GDM1 (cell line): ENCODE results near the gene CATSPERD.
"Not testable (repeated sequence)": the region's sequence is repeated elsewhere in the genome, so short reads cannot be mapped to it uniquely, and the experiment has no call there.

Source experiments
- DNase-seq: peaks from one replicate; lab custom pipeline; 2025; lab: John Stamatoyannopoulos, UW

The CATSPERD gene

DNA sequence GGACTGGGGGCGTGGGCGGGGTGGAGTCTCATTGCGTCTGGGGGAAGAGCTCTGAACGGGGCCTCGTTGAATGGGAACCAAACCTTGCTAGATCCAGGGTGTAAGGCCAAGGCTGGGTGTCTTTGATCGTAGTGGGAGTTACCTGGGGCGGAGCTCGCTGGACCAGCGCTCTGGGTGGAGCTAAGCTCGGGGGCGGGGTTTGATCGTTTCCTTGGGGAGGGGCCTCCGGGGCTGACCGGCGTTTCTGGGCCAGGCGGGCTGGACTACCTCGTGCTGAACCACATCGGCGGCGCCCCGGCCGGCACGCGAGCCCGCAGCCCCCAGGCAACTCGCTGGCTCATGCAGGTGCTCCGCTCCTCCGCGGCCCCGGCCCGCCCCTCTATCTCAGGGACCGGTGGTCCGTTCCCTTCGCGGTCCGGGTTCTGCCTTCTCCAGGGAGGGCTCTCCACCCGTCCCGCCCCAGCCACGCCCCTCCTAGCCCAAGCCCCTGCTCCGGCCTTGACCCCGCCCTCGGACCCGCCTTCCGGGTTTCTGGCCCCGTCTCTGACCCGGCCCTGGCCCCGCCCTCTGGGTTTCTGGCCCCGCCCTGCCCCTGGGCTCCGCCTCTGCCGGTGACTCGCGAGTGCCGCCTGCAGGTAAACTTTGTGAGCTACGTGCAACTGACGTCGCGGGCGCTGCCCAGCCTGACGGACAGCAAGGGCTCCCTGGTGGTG, 33.6 kb upstream of the CATSPERD start:
- DNase-seq, result peak; percentile 93

DNA sequence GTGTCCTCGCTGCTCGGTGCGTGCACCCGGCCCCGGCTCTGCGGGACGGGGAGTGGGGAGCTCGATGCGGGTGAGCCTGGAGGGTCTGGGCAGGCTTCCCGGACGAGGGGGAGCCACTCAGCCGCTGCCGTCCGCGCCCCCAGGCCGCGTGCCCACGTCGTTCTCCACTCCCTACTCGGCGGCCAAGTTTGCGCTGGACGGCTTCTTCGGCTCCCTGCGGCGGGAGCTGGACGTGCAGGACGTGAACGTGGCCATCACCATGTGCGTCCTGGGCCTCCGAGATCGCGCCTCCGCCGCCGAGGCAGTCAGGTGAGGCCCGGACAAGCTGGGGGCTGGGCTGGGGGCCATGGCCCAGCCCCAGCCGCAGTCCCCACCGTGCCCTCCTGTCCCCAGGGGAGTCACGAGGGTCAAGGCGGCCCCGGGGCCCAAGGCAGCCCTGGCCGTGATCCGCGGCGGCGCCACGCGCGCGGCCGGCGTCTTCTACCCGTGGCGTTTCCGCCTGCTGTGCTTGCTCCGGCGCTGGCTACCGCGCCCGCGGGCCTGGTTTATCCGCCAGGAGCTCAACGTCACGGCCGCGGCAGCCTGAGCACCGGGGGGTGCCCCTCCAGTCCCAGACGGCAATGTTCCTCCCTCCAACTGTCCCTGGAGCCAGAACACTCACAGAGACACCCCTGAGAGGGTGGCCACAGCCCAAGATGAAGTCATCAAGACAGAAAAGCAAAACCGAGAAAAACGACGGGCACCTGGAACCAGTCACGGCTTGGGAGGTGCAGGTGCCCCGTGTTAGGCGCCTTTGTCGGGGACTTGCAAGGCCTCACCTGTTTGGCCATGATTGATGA, 32.9 kb upstream of the CATSPERD start:
- DNase-seq, result no peak

DNA sequence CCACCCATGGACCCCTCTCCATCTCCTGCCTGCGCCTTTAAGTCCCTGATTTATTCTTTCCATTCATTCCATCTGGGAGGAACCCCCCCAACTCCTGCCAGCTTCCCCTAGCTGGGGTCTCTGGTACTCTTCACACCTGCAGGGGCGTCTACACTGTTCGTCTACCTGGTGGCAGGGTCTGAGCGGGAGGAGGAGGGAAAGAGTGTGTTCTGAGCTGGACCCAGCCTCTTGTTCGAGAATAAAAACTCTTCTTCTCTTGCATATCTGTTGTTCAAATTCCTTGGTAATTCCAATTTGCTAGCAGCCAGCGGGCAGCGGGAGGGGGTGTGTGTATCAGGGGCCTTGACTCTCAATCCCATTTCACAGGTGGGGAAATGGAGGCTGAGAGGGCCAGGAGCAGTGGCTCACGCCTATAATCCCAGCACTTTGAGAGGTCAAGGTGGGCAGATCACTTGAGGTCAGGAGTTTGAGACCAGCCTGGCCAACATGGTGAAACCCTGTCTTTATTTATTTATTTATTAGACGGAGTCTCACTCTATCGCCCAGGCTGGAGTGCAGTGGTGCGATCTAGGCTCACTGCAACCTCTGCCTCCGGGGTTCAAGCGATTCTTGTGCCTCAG, 32.1 kb upstream of the CATSPERD start:
- DNase-seq, result not testable (repeated sequence)

DNA sequence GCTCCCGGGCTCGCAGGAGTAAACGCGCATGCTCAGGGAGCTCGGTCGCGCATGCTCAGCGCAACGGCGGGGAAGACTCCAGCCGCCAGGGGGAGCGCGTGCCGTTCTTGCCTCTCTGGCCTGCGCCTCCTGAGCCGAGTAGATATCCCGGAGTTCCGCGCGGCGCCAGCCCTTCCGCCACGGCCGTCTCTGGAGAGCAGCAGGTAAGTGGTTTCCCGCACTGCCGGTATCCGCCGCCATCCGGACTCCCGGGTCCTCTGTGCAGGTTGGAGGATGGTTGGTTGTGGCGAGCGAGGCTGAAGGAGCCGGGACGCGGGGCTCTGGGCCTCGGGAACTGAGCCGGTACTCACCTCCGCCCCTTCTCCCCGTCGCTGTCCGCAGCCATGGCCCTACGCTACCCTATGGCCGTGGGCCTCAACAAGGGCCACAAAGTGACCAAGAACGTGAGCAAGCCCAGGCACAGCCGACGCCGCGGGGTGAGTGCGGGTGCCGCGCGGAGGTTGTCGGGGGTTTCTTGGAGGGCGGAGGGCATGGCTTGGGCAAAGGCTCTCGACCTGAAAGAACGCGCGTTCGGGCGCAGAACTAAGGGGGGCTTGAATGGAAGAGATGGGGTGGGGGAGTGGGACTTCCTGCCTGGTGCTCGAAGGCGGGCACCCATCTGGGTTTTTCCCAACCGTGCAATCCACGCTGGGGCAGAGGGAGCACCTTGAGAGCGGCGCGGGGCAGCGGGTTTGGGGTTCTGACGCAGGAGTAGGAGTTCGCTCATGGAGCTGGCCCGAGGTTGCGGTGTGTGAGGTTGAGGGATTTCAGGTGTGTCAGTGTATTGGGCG, 30.1 kb upstream of the CATSPERD start, which contains the start of gene RPL36:
Gene RPL36 (plus strand): TSS at position 171 of the 830 bp plus-strand sequence. CDS start 213 bp downstream, at position 384.
- peak; percentile 97 for DNase-seq

DNA sequence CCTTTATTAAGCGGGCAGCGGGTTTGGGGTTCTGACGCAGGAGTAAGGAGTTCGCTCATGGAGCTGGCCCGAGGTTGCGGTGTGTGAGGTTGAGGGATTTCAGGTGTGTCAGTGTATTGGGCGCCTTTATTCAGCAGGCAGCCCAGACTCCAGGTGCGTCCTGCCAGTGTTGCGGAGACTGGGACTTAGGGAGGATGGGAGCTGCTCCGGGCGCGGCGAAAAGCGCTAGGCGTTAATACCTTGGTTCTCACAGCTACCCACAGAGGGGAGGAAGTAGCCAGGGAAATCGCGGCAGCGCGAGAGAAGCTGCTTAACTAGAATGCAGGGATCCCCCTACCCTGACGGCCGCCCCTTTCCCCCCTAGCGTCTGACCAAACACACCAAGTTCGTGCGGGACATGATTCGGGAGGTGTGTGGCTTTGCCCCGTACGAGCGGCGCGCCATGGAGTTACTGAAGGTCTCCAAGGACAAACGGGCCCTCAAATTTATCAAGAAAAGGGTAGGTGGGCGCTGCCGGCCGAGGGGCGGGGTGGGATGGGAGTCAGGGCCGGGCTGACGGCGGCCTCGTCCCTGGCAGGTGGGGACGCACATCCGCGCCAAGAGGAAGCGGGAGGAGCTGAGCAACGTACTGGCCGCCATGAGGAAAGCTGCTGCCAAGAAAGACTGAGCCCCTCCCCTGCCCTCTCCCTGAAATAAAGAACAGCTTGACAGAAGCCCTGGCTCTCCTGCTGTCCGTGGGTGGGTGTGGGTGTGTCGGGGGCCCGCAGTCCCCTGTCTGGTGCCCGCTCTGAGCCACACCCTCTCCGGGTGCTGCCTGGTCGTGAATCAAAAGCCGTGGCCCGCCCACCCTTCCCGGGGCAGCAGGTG, 29.2 kb upstream of the CATSPERD start:
- no peak for DNase-seq

DNA sequence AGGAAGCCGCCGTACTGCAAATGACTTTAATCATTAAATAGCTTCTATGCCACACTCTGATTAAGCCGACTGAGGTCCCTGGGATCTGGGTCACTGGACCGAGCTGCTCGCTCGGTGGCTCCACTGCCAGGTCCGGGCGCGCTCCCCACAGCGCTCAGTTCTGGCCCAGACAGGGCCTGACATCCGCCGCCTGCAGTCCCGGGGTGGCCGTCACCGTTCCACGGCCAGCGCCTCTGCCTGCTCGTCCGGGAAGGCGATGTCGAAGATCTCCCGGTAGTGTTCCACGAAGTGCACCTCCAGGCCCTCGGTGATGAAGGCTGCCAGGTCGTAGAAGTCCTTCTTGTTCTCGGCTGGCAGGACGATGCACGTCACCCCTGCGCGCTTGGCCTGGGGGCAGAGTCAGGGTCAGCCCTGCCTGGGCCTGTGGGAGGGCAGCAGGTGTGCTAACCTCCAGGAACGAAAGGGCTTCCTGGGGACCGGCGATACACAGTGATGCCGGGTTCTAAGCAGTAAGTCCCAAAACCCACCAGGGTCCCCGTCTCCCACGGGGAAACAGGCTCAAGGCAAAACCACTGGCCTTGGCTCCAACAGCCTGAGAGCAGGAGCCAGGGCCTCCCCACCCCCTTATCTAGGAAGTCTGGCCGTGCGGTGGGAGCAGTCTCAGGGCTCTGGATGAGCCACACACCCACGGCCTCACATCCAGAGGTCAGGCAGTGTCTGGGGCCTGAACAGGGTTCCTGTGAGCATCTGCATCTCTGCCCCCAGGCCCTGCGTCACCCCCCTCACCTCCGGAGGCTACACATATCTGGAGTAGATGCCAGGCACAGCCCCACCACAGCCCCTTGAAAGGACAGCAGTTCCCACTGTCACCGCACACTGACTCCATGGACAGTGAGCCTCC, 28.4 kb upstream of the CATSPERD start:
- no peak for DNase-seq

DNA sequence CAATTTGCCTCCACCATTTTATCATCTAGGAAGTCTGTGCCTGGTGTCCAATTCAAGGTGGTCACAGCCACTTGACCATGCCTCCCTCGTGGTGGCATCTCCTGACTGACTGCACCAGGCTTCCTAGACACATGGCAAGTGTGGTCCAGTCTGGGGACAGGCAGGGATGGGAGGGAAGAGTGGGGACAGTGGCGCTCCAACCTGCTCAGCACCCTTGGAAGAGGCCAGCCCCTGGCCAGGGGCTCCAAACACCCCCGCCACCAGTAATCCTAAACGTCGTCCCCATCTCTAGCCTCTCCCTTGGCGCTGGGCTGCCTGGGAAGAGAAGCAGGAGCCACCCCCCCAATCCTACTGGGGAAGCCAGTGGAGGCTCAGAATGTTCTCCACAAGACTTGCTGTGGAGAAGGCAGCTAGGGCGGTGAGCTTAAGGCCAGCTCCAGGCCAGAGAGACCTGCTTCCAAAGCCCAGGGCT, 27.7 kb upstream of the CATSPERD start:
- no peak for DNase-seq

DNA sequence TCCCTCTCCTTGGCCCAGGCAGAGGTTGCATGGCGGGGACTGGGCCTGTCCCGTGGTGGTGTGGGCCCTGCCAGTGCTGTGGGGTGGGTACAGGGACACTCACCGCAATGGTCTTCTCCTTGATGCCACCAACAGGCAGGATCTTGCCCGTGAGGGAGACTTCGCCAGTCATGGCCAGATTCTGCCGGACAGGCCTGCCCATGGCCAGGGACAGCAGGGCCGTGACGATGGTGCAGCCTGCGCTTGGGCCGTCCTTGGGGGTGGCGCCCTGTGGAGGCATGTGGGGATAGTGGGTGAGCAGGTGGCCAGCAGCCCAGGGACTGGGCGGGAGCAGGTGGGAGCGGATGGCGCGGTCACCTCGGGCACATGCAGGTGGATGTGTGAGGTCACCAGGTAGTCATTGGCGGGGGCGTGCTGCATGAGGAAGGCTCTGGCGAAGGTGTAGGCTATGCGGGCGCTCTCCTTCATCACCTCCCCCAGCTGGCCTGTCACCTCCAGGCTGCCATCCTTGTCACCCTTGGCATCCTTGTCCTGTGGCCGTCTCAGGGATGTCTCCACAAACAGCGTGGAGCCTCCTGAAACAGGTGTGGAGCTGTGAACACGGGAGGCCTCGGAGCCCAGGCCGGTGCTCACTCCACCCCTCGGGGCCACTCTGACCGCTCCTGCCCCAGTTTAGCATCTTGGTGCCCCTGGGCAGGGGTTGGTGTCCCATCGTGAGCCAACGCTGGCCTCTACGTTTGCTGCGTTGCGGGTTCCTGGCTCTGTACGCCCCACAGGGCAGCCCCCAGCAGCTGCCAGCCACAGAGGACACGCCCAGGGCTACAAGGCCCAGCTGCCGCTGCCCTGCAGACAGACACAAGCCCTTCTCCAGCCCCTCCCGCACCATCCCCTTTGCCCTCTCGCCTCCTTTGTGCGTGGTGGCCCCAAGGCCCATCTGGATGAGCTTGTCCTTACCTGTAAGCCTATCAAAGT, 27.0 kb upstream of the CATSPERD start:
- no peak for DNase-seq

DNA sequence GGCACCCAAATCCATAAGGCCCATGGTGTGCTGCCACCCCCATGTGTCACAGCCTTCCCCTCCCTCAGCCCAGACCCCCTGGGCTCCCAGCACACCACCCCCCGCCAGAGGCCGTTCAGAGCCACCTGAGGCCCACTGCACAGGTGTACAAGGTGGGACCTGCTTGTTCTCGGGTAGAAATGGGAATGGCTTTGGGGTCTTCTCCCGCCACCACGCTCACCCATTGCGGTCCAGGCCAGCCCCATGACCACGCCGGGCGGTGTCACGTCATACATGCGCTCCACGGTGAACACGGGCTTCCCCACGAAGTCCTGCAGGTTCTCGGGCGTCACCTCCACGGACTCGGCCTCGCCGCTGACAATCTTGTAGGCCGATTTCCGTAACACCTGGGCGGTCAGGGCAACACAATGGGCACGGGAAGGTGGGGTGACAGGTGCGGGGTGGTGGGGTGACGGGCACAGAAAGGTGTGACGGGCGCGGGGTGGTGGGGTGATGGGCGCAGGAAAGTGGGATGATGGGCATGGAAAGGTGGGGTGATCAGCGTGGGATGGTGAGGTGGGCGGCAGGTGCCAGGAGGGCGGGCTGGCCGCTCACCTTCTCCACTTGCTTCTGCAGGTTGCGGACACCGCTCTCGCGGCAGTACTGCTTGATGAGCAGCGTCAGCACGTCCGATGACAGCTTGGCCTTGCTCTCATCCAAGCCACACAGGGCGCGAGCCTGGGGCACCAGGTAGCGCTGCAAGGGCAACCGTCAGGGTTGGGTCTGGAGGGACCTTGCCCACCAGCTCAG, 26.1 kb upstream of the CATSPERD start:
- DNase-seq, result no peak

DNA sequence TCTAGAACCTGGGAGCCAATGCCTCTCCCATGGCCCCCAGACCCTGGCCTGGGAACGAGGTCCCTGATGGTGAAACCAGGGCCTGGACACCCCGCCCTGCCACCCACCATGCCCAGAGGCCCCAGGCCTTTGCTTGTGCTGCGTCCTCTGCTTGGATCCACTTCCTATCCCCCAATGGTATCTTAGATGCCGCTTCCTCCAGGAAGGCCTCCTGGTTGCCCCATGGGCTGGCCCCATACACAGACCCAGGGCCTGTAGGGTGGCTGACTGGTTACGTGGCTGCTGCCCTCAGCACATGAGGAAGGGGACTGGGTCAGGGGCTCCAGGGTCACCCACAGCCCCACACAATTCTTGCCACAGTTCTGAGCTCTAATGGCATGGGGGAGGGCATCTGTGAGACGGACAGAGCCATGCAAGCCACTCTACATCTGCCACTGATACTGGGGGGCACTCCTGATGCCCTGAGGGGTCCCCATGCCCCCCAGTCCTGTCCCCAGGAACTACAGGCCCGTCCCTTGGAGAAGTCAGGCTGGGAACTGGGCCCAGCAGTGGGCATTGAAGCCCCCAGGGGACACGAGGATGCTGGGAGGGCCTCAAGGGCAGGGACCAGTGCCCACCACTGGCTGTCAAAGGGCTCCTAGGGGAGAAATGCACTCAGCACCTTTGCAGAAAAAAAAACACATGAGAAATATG, 25.3 kb upstream of the CATSPERD start:
- no peak for DNase-seq

DNA sequence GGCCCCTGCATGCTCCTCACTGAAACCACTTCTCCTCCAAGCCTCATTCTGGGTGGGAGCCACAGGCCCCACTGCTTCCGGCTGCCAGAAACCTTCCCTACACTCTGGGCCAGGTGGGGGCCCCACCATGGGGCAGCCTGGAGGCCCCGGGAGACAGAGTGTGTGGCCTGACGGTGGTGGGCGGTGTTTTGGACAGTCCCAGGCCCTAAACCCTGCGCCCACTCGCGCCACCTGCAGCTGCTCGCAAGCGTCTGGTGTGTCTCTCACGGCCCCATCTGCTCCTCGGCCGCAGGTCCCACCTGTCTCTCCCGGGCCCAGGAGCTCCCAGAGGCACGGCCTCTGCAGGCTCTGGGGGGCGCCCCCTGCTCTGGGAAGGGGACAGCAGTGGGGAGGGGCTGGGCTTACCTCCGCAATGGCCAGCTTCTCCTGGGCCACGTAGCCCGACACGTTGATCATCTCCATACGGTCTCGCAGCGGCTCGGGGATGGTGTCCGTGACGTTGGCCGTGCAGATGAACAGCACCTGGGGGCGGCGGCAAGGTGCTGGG, 24.7 kb upstream of the CATSPERD start:
- DNase-seq, result no peak

DNA sequence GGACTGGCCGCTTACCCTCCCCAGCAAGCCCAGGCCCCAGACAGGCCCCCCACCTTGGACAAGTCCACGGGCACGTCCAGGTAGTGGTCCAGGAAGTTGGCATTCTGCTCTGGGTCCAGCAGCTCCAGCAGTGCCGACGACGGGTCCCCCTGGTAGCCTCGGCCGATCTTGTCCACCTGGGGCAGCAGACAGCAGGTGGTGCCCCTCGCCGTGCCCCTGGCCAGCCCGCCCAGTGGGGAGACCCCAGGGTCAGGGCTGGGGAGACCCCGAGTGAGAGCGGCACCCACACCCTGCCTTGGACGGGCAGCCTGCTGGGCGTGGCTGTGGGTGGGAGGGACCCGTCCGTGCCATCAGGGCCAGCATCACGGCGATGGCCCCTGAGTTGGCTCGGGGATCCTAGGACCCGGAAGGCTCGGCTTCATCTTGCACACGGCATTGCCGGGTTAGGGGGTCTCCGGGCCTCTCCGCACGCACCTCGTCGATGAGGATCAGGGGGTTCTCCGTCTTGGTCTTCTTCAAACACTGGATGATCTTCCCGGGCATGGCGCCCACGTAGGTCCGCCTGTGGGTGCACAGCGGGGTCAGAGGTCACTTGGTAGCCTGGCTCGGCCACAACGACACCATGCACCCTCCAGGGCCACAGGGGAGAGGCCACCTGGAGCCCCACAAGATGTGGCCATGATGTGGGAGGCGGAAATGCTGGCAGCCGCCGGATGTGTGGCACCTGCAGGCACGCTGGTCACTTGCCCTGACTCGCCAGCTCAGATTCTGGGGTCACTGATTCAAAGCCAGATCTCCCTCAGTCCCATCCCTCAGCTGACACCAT, 24.0 kb upstream of the CATSPERD start:
- DNase-seq, result no peak

DNA sequence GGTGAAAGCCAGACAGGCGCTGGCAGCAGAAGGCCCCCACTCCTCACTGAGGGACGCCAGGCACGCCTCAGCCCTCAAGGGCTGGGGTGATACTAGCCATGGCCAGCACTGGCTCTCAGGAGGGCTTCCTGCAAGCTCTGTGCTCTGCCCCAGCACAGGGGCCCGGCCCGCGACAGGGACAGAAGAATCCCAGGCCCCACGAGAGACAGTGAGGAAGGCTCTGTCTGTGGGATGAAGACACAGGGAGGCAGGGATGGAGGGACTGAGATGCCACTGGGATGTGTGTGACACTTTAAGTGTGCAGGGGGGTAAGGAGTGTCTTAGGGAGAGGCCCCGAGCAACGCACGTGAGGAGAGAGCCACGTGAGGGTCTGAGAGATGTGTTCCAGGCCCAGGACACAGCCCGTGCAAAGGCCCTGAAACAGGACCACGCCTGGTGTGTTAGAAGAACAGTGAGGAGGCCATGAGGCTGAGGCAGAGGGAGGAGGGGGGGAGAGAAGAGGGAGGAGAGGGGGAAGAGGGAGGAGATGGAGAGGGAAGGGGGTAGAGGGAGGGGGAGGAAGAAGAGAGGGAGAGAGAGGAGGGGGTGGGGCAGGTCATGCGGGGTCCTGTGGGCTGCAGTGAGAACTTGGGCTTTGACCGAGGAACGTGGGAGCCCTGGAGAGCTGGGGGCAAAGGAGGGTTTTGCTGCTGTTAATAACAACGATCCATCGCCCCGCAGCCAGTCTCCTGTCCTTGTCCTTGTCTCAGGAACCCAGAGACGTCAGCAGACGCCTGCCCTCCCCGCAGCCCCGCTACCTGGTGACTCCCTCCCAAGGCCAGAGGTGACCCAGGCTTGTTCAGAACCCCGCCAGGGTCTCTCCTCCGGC, 23.2 kb upstream of the CATSPERD start:
- DNase-seq, result no peak

DNA sequence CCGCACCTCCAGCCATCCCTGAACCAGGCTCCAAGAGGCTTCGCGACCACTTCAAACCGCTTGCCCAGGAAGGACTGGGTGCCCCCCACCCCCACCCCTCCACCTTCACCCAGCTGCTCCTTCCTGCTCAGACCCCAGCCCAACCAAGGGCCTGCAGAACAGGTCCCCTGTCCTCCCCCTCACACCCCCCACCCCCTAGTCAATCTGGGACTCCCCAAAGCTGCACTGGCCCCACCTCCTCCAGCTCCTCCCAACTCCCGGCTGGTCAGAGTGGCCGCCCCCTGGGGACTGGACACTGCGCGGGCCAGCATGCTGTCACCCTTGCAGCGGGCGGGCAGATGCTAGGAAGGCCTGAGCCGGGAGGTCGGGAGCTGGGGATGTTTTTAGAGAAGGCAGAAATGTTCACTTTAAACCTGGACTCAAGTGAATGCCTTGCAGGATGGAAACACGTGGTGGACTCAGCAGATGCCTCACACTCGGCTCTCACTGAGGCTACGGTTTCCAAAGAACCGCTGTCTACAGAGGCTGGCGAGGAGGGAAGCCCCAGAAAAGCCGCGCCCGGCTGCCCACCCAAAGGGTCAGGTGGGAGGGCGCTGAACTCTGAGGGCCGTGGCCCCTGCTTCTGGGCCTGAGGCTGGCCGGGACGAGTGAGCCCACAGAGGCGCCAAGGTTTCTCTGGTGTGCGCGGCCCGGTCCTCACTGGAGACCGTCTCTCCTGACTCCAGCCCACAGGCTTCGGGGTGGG, 22.4 kb upstream of the CATSPERD start:
- DNase-seq, result no peak
